GM23248 (cell line): ENCODE data around the gene ST3GAL5. TPM values are rescaled to one million over a fixed set of nuclear protein-coding genes. Genes with fewer than 3 reads are reported as not detected.

Experiments
- DNase-seq: peaks from one replicate; pipeline ENCODE4 v3.0.0-alpha.2; 2015
- H2AFZ ChIP-seq: fragments of 200-600 bp; sonication (generic); 2 replicates; pipeline ENCODE4 v1.6.1; 2016; ENCODE audit warnings: antibody characterized with exemption
- H3F3A ChIP-seq: fragments of 200-600 bp; sonication (generic); 2 replicates; pipeline ENCODE4 v1.6.1; 2016; ENCODE audit warnings: mild to moderate bottlenecking, antibody characterized with exemption, mixed run types; ENCODE audit not compliant: insufficient read depth
- H3K27ac ChIP-seq: fragments of 200-600 bp; sonication (generic); 2 replicates; pipeline ENCODE4 v1.5.1; 2016; ENCODE audit warnings: mild to moderate bottlenecking
- H3K27me3 ChIP-seq: fragments of 200-600 bp; sonication (generic); replicated peaks from 2 replicates; pipeline ENCODE4 v1.6.1; 2016; ENCODE audit warnings: mild to moderate bottlenecking; ENCODE audit not compliant: insufficient read depth
- H3K36me3 ChIP-seq: fragments of 200-600 bp; sonication (generic); 2 replicates; pipeline ENCODE4 v1.6.1; 2016; ENCODE audit warnings: low read depth, mild to moderate bottlenecking
- H3K4me1 ChIP-seq: fragments of 200-600 bp; sonication (generic); 2 replicates; pipeline ENCODE4 v1.6.1; 2016; ENCODE audit warnings: mild to moderate bottlenecking; ENCODE audit not compliant: insufficient read depth
- H3K4me2 ChIP-seq: fragments of 200-600 bp; sonication (generic); one replicate; pipeline ENCODE4 v1.6.1; 2016; ENCODE audit warnings: mild to moderate bottlenecking; ENCODE audit not compliant: unreplicated experiment
- H3K4me3 ChIP-seq: fragments of 200-600 bp; sonication (generic); 2 replicates; pipeline ENCODE4 v1.5.1; 2016; ENCODE audit warnings: mild to moderate bottlenecking
- H3K79me2 ChIP-seq: fragments of 200-600 bp; sonication (generic); 2 replicates; pipeline ENCODE4 v1.6.1; 2016; ENCODE audit warnings: mild to moderate bottlenecking; ENCODE audit not compliant: insufficient read depth
- H3K9ac ChIP-seq: fragments of 200-600 bp; sonication (generic); 2 replicates; pipeline ENCODE4 v1.6.1; 2016; ENCODE audit warnings: mild to moderate bottlenecking
- H3K9me2 ChIP-seq: fragments of 200-600 bp; sonication (generic); 2 replicates; pipeline ENCODE4 v1.6.1; 2016; ENCODE audit warnings: mixed run types, mild to moderate bottlenecking, moderate library complexity; ENCODE audit not compliant: insufficient read depth
- H3K9me3 ChIP-seq: fragments of 200-600 bp; sonication (generic); one replicate; pipeline ENCODE4 v1.6.1; 2017; ENCODE audit warnings: low read depth
- H4K20me1 ChIP-seq: fragments of 200-600 bp; sonication (generic); 2 replicates; pipeline ENCODE4 v1.6.0; 2016; ENCODE audit not compliant: insufficient read depth
- EZH2 ChIP-seq: fragments of 200-600 bp; sonication (generic); IDR thresholded peaks from 2 replicates; pipeline ENCODE4 v1.6.1; 2018; ENCODE audit warnings: antibody characterized with exemption, mild to moderate bottlenecking; ENCODE audit not compliant: insufficient read depth, poor library complexity, severe bottlenecking
- EZH2phosphoT487 ChIP-seq: fragments of 200-600 bp; sonication (generic); IDR thresholded peaks from 2 replicates; pipeline ENCODE4 v1.6.1; 2018; ENCODE audit warnings: antibody characterized with exemption, moderate library complexity, mild to moderate bottlenecking, low read depth; ENCODE audit not compliant: insufficient read depth
- WGBS, 2 experiments: methylation state at CpG; one replicate each; pipeline ENCODE4 v1.1.6; 2015 to 2017; ENCODE audit warnings: low lambda C conversion rate in 2 of 2, low coverage in 1 of 2; ENCODE audit errors: missing lambda C conversion rate in 2 of 2; 5-methylcytosine and 5-hydroxymethylcytosine counted together
- in situ Hi-C: fragments of 300-500 bp; cut with MboI; formaldehyde crosslinking; loops from 2 replicates; pipeline ENCODE4 v1.15.0; 2020
- polyA plus RNA-seq: library from polyadenylated mRNA; unstranded; fragments of >200 nt; fragmentation: Nextera tagmentation; extraction: Ambion mirVana; gene quantifications from 2 replicates; pipeline ENCODE4 v1.2.1, GENCODE V29; 2016
- total RNA-seq: library from RNA; depleted of rRNA; stranded (reverse); fragments of >200 nt; shearing (Covaris generic); gene quantifications from 2 replicates; pipeline ENCODE4 v1.2.3, GENCODE V29; 2014

Gene ST3GAL5
- total and polyA plus RNA-seq, 2 experiments from 2014 or later = 16.4 to 21.0 TPM

GRCh38 chr2:85793584-85793983 is 95.2 kb downstream of the ST3GAL5 start:
- peaks cover 31% of the 10 kb centered on the region for H3K4me1 ChIP-seq
- DNase-seq = no peak
- in situ Hi-C loops = no loop called here

GRCh38 chr2:85792783-85793441 is 95.9 kb downstream of the ST3GAL5 start:
- H4K20me1 ChIP-seq = no peaks in the 10 kb centered on the region
- DNase-seq = peak; percentile 82
- no peak overlapping the region for H3K9ac ChIP-seq
- WGBS, 2 experiments = 66 to 67% methylated on average over 8 of the region's 8 CpGs
- no peaks in the 10 kb centered on the region for H3K27me3 ChIP-seq
- H3K9me2 ChIP-seq = no peaks in the 10 kb centered on the region
- no peaks in the 10 kb centered on the region for H3K9me3 ChIP-seq
- H3K4me3 ChIP-seq = no peak overlapping the region
- H3K4me1 ChIP-seq = peaks cover 31% of the 10 kb centered on the region
- H3K4me2 ChIP-seq = peak overlapping the region; percentile 33
- H2AFZ ChIP-seq = no peak overlapping the region
- TF ChIP-seq EZH2phosphoT487 (no peak), EZH2 (no peak)
- no peak overlapping the region for H3K27ac ChIP-seq
- no peaks in the 10 kb centered on the region for H3K36me3 ChIP-seq
- in situ Hi-C loops = no loop called here
- peaks cover 38% of the 10 kb centered on the region for H3F3A ChIP-seq
- no peaks in the 10 kb centered on the region for H3K79me2 ChIP-seq

More at GRCh38 chr2:85793584-85793983, 95.2 kb downstream of the ST3GAL5 start:
- Histone ChIP-seq H3K9me3 (no peaks in the 10 kb centered on the region), H3K79me2 (no peaks in the 10 kb centered on the region), H3K4me3 (no peak overlapping the region), H3K9ac (no peak overlapping the region), H3K9me2 (no peaks in the 10 kb centered on the region), H3K4me2 (no peak overlapping the region), H3F3A (peaks cover 38% of the 10 kb centered on the region), H3K27ac (no peak overlapping the region), H4K20me1 (no peaks in the 10 kb centered on the region), H3K27me3 (no peaks in the 10 kb centered on the region), H3K36me3 (no peaks in the 10 kb centered on the region), H2AFZ (no peak overlapping the region)
- WGBS, 2 experiments = 88% methylated on average over 4 of the region's 4 CpGs
- no peak for TF ChIP-seq EZH2
- TF ChIP-seq EZH2phosphoT487 = no peak

GRCh38 chr2:85791704-85792565 is 96.9 kb downstream of the ST3GAL5 start:
- peak overlapping the region; percentile 33 for H3K4me2 ChIP-seq
- TF ChIP-seq EZH2phosphoT487 (no peak), EZH2 (no peak)
- in situ Hi-C loops = no loop called here

GRCh38 chr2:85790499-85791188 is 98.1 kb downstream of the ST3GAL5 start:
- no peaks in the 10 kb centered on the region for H3K36me3 ChIP-seq
- in situ Hi-C loops = no loop called here

More at GRCh38 chr2:85791704-85792565, 96.9 kb downstream of the ST3GAL5 start:
- Histone ChIP-seq H3K9me3 (no peaks in the 10 kb centered on the region), H3K79me2 (no peaks in the 10 kb centered on the region), H3K9ac (no peak overlapping the region), H3F3A (peaks cover 38% of the 10 kb centered on the region), H3K27me3 (no peaks in the 10 kb centered on the region), H3K4me1 (peaks cover 30% of the 10 kb centered on the region), H3K4me3 (no peak overlapping the region), H3K36me3 (no peaks in the 10 kb centered on the region), H2AFZ (no peak overlapping the region), H3K9me2 (no peaks in the 10 kb centered on the region), H4K20me1 (no peaks in the 10 kb centered on the region), H3K27ac (no peak overlapping the region)
- peak; percentile 47 for DNase-seq
- 64 to 65% methylated on average over 22 of the region's 22 CpGs for WGBS, 2 experiments

More at GRCh38 chr2:85790499-85791188, 98.1 kb downstream of the ST3GAL5 start:
- Histone ChIP-seq H3K27ac (no peak overlapping the region), H3K9ac (no peak overlapping the region), H3K79me2 (no peaks in the 10 kb centered on the region), H3K4me1 (peaks cover 25% of the 10 kb centered on the region), H3F3A (peaks cover 36% of the 10 kb centered on the region), H2AFZ (no peak overlapping the region), H3K9me2 (no peaks in the 10 kb centered on the region), H3K4me3 (no peak overlapping the region), H3K9me3 (no peaks in the 10 kb centered on the region), H3K4me2 (no peak overlapping the region), H4K20me1 (no peaks in the 10 kb centered on the region), H3K27me3 (no peaks in the 10 kb centered on the region)
- WGBS, 2 experiments = 77 to 82% methylated on average over 12 of the region's 12 CpGs
- DNase-seq = no peak
- no peak for TF ChIP-seq EZH2
